SK-N-SH treated with all-trans-retinoic acid at 6 μM for 48 hours (cell line): ENCODE data around the gene GTF2F1.
"Not testable (repeated sequence)": the region's sequence is repeated elsewhere in the genome, so short reads cannot be mapped to it uniquely, and the experiment has no call there.

Experiments used
- ATAC-seq: fragments of 200-7000 bp; cut with Tn5 transposase; 3 replicates; pipeline ENCODE4 v1.9.1; 2020; ENCODE audit warnings: mild to moderate bottlenecking, moderate library complexity
- ARNTL ChIP-seq: fragments of 450-650 bp; formaldehyde crosslinking; IDR thresholded peaks from 2 replicates; pipeline ENCODE4 v1.5.0; 2020; ENCODE audit warnings: low read depth, mild to moderate bottlenecking, moderate library complexity, borderline replicate concordance
- BACH2 ChIP-seq: fragments of 250-450 bp; sonication (Bioruptor Pico); IDR thresholded peaks from 2 replicates; pipeline ENCODE4 v1.9.0; 2021; ENCODE audit warnings: mild to moderate bottlenecking, borderline replicate concordance
- ISL1 ChIP-seq: fragments of 250-450 bp; sonication (Bioruptor Pico); IDR thresholded peaks from 2 replicates; pipeline ENCODE4 v2.1.2; 2022; ENCODE audit warnings: mild to moderate bottlenecking, moderate library complexity
- OSR1 ChIP-seq: fragments of 250-450 bp; sonication (Bioruptor Pico); IDR thresholded peaks from 2 replicates; pipeline ENCODE4 v1.8.0; 2022; ENCODE audit warnings: moderate library complexity, mild to moderate bottlenecking, inconsistent platforms
- PPARA ChIP-seq: fragments of 250-450 bp; sonication (Bioruptor Pico); IDR thresholded peaks from 2 replicates; pipeline ENCODE4 v1.5.0; 2020; ENCODE audit warnings: mild to moderate bottlenecking, borderline replicate concordance
- RARB ChIP-seq: fragments of 250-450 bp; sonication (Bioruptor Pico); IDR thresholded peaks from 2 replicates; pipeline ENCODE4 v1.8.0; 2021; ENCODE audit warnings: mild to moderate bottlenecking, moderate library complexity
- SNAI2 ChIP-seq: fragments of 250-450 bp; sonication (Bioruptor Pico); IDR thresholded peaks from 2 replicates; pipeline ENCODE4 v1.5.0; 2020; ENCODE audit warnings: mild to moderate bottlenecking, moderate library complexity
- TCF4 ChIP-seq: fragments of 250-450 bp; sonication (Bioruptor Pico); IDR thresholded peaks from 2 replicates; pipeline ENCODE4 v1.8.0; 2021; ENCODE audit warnings: mild to moderate bottlenecking, moderate library complexity, borderline replicate concordance
- TOX ChIP-seq: fragments of 250-450 bp; sonication (Bioruptor Pico); IDR thresholded peaks from 2 replicates; pipeline ENCODE4 v1.8.0; 2021; ENCODE audit warnings: mild to moderate bottlenecking, moderate library complexity, borderline replicate concordance
- ZFP3 ChIP-seq: fragments of 250-450 bp; sonication (Bioruptor Pico); IDR thresholded peaks from 2 replicates; pipeline ENCODE4 v1.5.0; 2020; ENCODE audit warnings: mild to moderate bottlenecking, moderate library complexity
- ZNF565 ChIP-seq: fragments of 450-650 bp; formaldehyde crosslinking; conservative IDR thresholded peaks from 2 replicates; pipeline ENCODE4 v1.5.0; 2020; ENCODE audit warnings: low read depth, mild to moderate bottlenecking, moderate library complexity
- ZNF70 ChIP-seq: fragments of 450-650 bp; formaldehyde crosslinking; IDR thresholded peaks from 2 replicates; pipeline ENCODE4 v1.5.0; 2020; ENCODE audit warnings: mild to moderate bottlenecking, moderate library complexity
- TF ChIP-seq, protein P1 (sequence below): fragments of 250-450 bp; sonication (Bioruptor Pico); IDR thresholded peaks from 2 replicates; pipeline ENCODE4 v1.5.1; 2020; ENCODE audit warnings: low read depth, mild to moderate bottlenecking, moderate library complexity
- TF ChIP-seq, protein P2 (sequence below): fragments of 250-450 bp; sonication (Bioruptor Pico); IDR thresholded peaks from 2 replicates; pipeline ENCODE4 v1.5.1; 2021; ENCODE audit warnings: mild to moderate bottlenecking, moderate library complexity
- TF ChIP-seq, protein P3 (sequence below): fragments of 250-450 bp; sonication (Bioruptor Pico); IDR thresholded peaks from 2 replicates; pipeline ENCODE4 v1.8.0; 2021; ENCODE audit warnings: low read depth, mild to moderate bottlenecking, moderate library complexity, borderline replicate concordance

GTF2F1 gene

DNA sequence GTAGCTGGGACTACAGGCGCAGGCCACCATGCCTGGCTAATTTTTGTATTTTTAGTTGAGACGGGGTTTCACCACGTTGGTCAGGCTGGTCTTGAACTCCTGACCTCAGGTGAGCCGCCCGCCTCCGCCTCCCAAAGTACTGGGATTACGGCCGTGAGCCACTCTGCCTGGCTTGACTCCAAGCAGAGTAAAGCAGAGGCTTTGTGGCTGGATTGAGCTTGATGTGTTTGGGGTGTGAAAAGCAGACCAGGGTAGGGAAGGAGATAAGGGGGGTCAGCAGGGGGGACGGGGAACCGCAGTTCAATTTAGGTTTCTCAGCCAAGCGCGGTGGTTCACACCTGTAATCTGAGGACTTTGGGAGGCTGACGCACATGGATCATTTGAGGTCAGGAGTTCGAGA lies 35.8 kb downstream of the GTF2F1 start (continued):
- TF ChIP-seq, protein P1, sequence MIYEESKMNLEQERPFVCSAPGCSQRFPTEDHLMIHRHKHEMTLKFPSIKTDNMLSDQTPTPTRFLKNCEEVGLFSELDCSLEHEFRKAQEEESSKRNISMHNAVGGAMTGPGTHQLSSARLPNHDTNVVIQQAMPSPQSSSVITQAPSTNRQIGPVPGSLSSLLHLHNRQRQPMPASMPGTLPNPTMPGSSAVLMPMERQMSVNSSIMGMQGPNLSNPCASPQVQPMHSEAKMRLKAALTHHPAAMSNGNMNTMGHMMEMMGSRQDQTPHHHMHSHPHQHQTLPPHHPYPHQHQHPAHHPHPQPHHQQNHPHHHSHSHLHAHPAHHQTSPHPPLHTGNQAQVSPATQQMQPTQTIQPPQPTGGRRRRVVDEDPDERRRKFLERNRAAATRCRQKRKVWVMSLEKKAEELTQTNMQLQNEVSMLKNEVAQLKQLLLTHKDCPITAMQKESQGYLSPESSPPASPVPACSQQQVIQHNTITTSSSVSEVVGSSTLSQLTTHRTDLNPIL (CRISPR knock-in tag) = no peak
- no peak for TF ChIP-seq BACH2 (CRISPR knock-in tag)
- no peak for TF ChIP-seq TCF4 (CRISPR knock-in tag)

DNA sequence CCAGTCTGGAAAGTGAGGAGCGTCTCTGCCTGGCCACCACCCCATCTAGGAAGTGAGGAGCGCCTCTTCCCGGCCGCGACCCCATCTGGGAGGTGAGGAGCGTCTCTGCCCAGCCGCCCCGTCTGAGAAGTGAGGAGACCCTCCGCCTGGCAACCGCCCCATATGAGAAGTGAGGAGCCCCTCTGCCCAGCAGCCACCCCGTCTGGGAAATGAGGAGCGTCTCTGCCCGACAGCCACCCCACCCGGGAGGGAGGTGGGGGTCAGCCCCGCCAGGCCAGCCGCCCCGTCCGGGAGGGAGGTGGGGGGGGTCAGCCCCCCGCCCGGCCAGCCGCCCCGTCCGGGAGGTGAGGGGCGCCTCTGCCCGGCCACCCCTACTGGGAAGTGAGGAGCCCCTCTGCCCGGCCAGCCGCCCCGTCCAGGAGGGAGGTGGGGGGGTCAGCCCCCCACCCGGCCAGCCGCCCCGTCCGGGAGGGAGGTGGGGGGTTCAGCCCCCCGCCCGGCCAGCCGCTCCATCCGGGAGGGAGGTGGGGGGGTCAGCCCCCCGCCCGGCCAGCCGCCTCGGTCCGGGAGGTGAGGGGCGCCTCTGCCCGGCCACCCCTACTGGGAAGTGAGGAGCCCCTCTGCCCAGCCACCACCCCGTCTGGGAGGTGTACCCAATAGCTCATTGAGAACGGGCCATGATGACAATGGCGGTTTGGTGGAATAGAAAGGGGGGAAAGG lies 37.5 kb downstream of the GTF2F1 start:
- ATAC-seq = not testable (repeated sequence)

DNA sequence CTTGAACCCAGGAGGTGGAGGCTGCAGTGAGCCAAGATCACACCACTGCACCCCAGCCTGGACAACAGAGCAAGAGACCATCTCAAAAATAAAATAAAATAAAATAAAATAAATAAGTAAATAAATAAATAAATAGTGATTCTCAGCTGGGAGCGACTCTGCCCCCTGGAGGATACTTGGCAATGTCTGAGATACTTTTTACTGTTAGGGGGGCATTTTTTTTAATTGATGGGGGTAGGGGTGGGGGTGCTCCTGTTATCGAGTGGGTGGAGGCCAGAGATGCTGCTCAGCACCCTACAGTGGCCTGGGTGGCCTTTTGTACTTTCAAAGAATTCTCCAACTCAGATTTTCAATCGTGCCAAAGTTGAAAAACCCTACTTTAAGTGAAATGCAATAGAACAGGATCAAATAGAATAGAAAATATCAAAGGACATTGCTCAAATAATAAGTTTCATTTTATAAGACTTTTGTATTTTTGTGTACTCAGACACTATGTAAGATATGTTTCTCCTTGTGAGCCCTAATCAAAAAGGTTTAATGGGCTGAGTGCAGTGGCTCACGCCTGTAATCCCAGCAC lies 38.8 kb downstream of the GTF2F1 start:
- no peak for ATAC-seq

GRCh38 chr19:6352381-6353165 lies 40.4 kb downstream of the GTF2F1 start:
- no peak for ATAC-seq
- no peak for TF ChIP-seq ZFP3 (CRISPR knock-in tag)
- TF ChIP-seq PPARA (CRISPR knock-in tag) = no peak
- TF ChIP-seq, protein P2, sequence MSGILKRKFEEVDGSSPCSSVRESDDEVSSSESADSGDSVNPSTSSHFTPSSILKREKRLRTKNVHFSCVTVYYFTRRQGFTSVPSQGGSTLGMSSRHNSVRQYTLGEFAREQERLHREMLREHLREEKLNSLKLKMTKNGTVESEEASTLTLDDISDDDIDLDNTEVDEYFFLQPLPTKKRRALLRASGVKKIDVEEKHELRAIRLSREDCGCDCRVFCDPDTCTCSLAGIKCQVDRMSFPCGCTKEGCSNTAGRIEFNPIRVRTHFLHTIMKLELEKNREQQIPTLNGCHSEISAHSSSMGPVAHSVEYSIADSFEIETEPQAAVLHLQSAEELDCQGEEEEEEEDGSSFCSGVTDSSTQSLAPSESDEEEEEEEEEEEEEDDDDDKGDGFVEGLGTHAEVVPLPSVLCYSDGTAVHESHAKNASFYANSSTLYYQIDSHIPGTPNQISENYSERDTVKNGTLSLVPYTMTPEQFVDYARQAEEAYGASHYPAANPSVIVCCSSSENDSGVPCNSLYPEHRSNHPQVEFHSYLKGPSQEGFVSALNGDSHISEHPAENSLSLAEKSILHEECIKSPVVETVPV (CRISPR knock-in tag) = no peak
- TF ChIP-seq, protein P3, sequence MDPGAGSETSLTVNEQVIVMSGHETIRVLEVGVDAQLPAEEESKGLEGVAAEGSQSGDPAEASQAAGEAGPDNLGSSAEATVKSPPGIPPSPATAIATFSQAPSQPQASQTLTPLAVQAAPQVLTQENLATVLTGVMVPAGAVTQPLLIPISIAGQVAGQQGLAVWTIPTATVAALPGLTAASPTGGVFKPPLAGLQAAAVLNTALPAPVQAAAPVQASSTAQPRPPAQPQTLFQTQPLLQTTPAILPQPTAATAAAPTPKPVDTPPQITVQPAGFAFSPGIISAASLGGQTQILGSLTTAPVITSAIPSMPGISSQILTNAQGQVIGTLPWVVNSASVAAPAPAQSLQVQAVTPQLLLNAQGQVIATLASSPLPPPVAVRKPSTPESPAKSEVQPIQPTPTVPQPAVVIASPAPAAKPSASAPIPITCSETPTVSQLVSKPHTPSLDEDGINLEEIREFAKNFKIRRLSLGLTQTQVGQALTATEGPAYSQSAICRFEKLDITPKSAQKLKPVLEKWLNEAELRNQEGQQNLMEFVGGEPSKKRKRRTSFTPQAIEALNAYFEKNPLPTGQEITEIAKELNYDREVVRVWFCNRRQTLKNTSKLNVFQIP = no peak
- TF ChIP-seq SNAI2 (CRISPR knock-in tag) = no peak
- TF ChIP-seq, all 23 proteins: peak for 0

More for the DNA sequence above, 38.8 kb downstream of the GTF2F1 start:
- TF ChIP-seq BACH2 (CRISPR knock-in tag) = no peak
- TF ChIP-seq OSR1 (CRISPR knock-in tag) = no peak
- TF ChIP-seq, protein P2 (CRISPR knock-in tag) = no peak
- TF ChIP-seq ZNF70 (CRISPR knock-in tag) = no peak

DNA sequence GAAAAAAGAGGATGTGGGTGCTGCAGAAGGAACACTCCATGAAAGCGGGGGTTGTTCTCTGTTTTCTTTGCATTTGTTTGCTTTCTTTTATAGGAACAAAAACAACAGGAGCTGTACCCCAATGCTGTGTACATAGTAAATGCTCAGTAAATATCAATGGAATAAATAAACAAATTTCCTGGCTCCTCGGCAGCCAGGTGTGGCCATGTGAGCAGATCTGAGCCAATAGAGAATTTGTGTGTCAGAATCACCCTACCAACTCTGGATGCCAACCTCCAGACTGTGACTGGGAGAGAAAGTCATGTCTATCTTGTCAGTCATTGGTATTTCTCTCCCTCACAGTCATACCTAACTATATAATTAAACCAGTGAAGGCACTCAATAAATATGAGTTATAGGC lies 42.3 kb downstream of the GTF2F1 start:
- TF ChIP-seq ZNF565 (CRISPR knock-in tag) (no peak), RARB (CRISPR knock-in tag) (no peak), SNAI2 (CRISPR knock-in tag) (no peak), ARNTL (CRISPR knock-in tag) (no peak), TOX (no peak), ISL1 (CRISPR knock-in tag) (no peak), PPARA (CRISPR knock-in tag) (no peak)
- TF ChIP-seq, all 23 proteins: peak for 0
- no peak for ATAC-seq

GRCh38 chr19:6349271-6349670 lies 43.7 kb downstream of the GTF2F1 start:
- ATAC-seq = not testable (repeated sequence)
